H9 (cell line): Measurements from ENCODE around the gene MAP1LC3C. TPM values are rescaled to one million over a fixed set of nuclear protein-coding genes. Genes with fewer than 3 reads are reported as not detected.
A peak's percentile ranks its signal among the peaks of the same experiment; 100 is the strongest.

Source experiments
- DNase-seq: peaks from one replicate; pipeline ENCODE4 v3.0.0-alpha.2; 2017
- H2AFZ ChIP-seq: one replicate; pipeline ENCODE4 v1.6.1; 2013; ENCODE audit warnings: mild to moderate bottlenecking, low read length, control low read depth, moderate library complexity
- H2AK5ac ChIP-seq: 2 replicates; pipeline ENCODE4 v1.6.1; 2013; ENCODE audit warnings: low read length, control low read depth, mixed read lengths; ENCODE audit not compliant: insufficient read length
- H2BK120ac ChIP-seq: one replicate; pipeline ENCODE4 v1.6.1; 2013; ENCODE audit warnings: low read depth, mild to moderate bottlenecking, low read length, control low read depth, inconsistent platforms; ENCODE audit not compliant: poor library complexity, severe bottlenecking
- H2BK12ac ChIP-seq: 2 replicates; pipeline ENCODE4 v1.6.1; 2013; ENCODE audit warnings: low read length, control low read depth, mixed read lengths, low read depth; ENCODE audit not compliant: insufficient read length
- H2BK15ac ChIP-seq: 2 replicates; pipeline ENCODE4 v1.6.1; 2013; ENCODE audit warnings: low read depth, low read length, control low read depth
- H2BK20ac ChIP-seq: one replicate; pipeline ENCODE4 v1.6.1; 2013; ENCODE audit warnings: low read depth, mild to moderate bottlenecking, low read length, control low read depth, inconsistent platforms; ENCODE audit not compliant: poor library complexity, severe bottlenecking
- H2BK5ac ChIP-seq: 2 replicates; pipeline ENCODE4 v1.6.1; 2013; ENCODE audit warnings: low read length, control low read depth, mixed read lengths; ENCODE audit not compliant: insufficient read length
- H3K14ac ChIP-seq: 2 replicates; pipeline ENCODE4 v1.6.1; 2013; ENCODE audit warnings: low read length, control low read depth; ENCODE audit not compliant: insufficient read depth
- H3K18ac ChIP-seq: 2 replicates; pipeline ENCODE4 v1.6.1; 2013; ENCODE audit warnings: low read depth, mild to moderate bottlenecking, mixed read lengths, low read length, control low read depth; ENCODE audit not compliant: insufficient read length
- H3K23ac ChIP-seq: 2 replicates; pipeline ENCODE4 v1.6.1; 2013; ENCODE audit warnings: low read length, control low read depth, mixed read lengths, low read depth; ENCODE audit not compliant: insufficient read length
- H3K23me2 ChIP-seq: 2 replicates; pipeline ENCODE4 v1.6.1; 2013; ENCODE audit warnings: low read depth, mild to moderate bottlenecking, mixed read lengths, low read length, control low read depth; ENCODE audit not compliant: insufficient read length, poor library complexity, severe bottlenecking
- H3K27ac ChIP-seq: 2 replicates; pipeline ENCODE4 v1.5.1; 2013; ENCODE audit warnings: low read length, control low read depth, mixed read lengths, low read depth; ENCODE audit not compliant: insufficient read length
- H3K27me3 ChIP-seq: 2 replicates; pipeline ENCODE4 v1.6.1; 2013; ENCODE audit warnings: low read length, control low read depth, inconsistent platforms; ENCODE audit not compliant: insufficient read depth
- H3K4ac ChIP-seq: 2 replicates; pipeline ENCODE4 v1.6.1; 2013; ENCODE audit warnings: low read depth, mild to moderate bottlenecking, control low read depth, inconsistent platforms, low read length, moderate library complexity
- H3K4me1 ChIP-seq: 2 replicates; pipeline ENCODE4 v1.6.1; 2013; ENCODE audit warnings: low read length, control low read depth, inconsistent platforms; ENCODE audit not compliant: insufficient read depth
- H3K4me2 ChIP-seq: 2 replicates; pipeline ENCODE4 v1.6.1; 2013; ENCODE audit warnings: low read length, control low read depth, mixed read lengths; ENCODE audit not compliant: insufficient read length, insufficient read depth
- H3K56ac ChIP-seq: 2 replicates; pipeline ENCODE4 v1.6.1; 2013; ENCODE audit warnings: low read depth, mild to moderate bottlenecking, mixed read lengths, low read length, control low read depth; ENCODE audit not compliant: insufficient read length
- H3K79me1 ChIP-seq: 2 replicates; pipeline ENCODE4 v1.6.1; 2013; ENCODE audit warnings: low read depth, mild to moderate bottlenecking, moderate library complexity, low read length, control low read depth, inconsistent platforms; ENCODE audit not compliant: insufficient read depth, poor library complexity, severe bottlenecking
- H3K79me2 ChIP-seq: 2 replicates; pipeline ENCODE4 v1.6.1; 2013; ENCODE audit warnings: low read length, control low read depth, inconsistent platforms; ENCODE audit not compliant: insufficient read depth
- H3K9ac ChIP-seq: 2 replicates; pipeline ENCODE4 v1.6.1; 2013; ENCODE audit warnings: low read length, control low read depth, mixed read lengths; ENCODE audit not compliant: insufficient read length; ENCODE audit errors: extremely low read depth
- H3K9me3 ChIP-seq: one replicate; pipeline ENCODE4 v1.6.1; 2013; ENCODE audit warnings: low read depth, low read length, inconsistent platforms; ENCODE audit not compliant: control insufficient read depth
- H3T11ph ChIP-seq: one replicate; pipeline ENCODE4 v1.6.1; 2013; ENCODE audit warnings: mild to moderate bottlenecking, low read length, control low read depth, inconsistent platforms
- H4K20me1 ChIP-seq: one replicate; pipeline ENCODE4 v1.6.1; 2013; ENCODE audit not compliant: control insufficient read depth, insufficient read length, insufficient read depth
- H4K5ac ChIP-seq: 2 replicates; pipeline ENCODE4 v1.6.1; 2013; ENCODE audit warnings: low read depth, mild to moderate bottlenecking, mixed read lengths, low read length, control low read depth; ENCODE audit not compliant: insufficient read length
- H4K8ac ChIP-seq: replicated peaks from 2 replicates; pipeline ENCODE4 v1.6.1; 2013; ENCODE audit warnings: low read length, control low read depth, mixed read lengths, low read depth; ENCODE audit not compliant: insufficient read length
- H4K91ac ChIP-seq: 2 replicates; pipeline ENCODE4 v1.6.1; 2013; ENCODE audit warnings: low read depth, mild to moderate bottlenecking, moderate library complexity, mixed read lengths, low read length, control low read depth; ENCODE audit not compliant: insufficient read length
- H3K27ac Mint-ChIP-seq, 3 experiments: 2 replicates in 2 of 3; 3 replicates in 1 of 3; pipeline ENCODE4 v1.8.0; 2020 to 2021; ENCODE audit warnings: mixed read lengths in 3 of 3, mild to moderate bottlenecking in 1 of 3, moderate library complexity in 1 of 3
- H3K27me3 Mint-ChIP-seq: 2 replicates; pipeline ENCODE4 v1.8.0; 2021; ENCODE audit warnings: low read depth, mild to moderate bottlenecking, moderate library complexity, mixed read lengths
- H3K36me3 Mint-ChIP-seq, 3 experiments: 2 replicates in 2 of 3; 3 replicates in 1 of 3; pipeline ENCODE4 v1.8.0; 2020 to 2021; ENCODE audit warnings: low read depth in 3 of 3, mixed read lengths in 3 of 3; ENCODE audit not compliant: insufficient read depth in 1 of 3
- H3K4me1 Mint-ChIP-seq, 2 experiments: 2 replicates each; pipeline ENCODE4 v1.8.0; 2020; ENCODE audit warnings: mixed read lengths in 2 of 2
- H3K4me3 Mint-ChIP-seq, 2 experiments: 2 replicates in 1 of 2; 3 replicates in 1 of 2; pipeline ENCODE4 v1.8.0; 2020 to 2021; ENCODE audit warnings: mild to moderate bottlenecking in 2 of 2, mixed read lengths in 2 of 2, moderate library complexity in 1 of 2
- H3K9me3 Mint-ChIP-seq, 2 experiments: 2 replicates in 1 of 2; 3 replicates in 1 of 2; pipeline ENCODE4 v1.8.0; 2020; ENCODE audit warnings: mild to moderate bottlenecking in 2 of 2, mixed read lengths in 2 of 2, moderate library complexity in 1 of 2
- CTCF ChIP-seq: fragments of 200-600 bp; sonication (generic); conservative IDR thresholded peaks from 3 replicates; pipeline ENCODE4 v1.8.0; 2021; ENCODE audit warnings: antibody characterized with exemption, mild to moderate bottlenecking
- WGBS: extraction: QIAGEN DNeasy Blood & Tissue Kit; methylation state at CpG from one replicate; pipeline ENCODE4 v1.1.7; 2013; ENCODE audit warnings: missing lambda C conversion rate, low lambda C conversion rate, mixed read lengths; ENCODE audit not compliant: insufficient read length; ENCODE audit errors: extremely low coverage; 5-methylcytosine and 5-hydroxymethylcytosine counted together
- total RNA-seq: library from RNA; stranded (reverse); gene quantifications from 2 replicates; pipeline ENCODE4 v1.2.1, GENCODE V29; 2021

The MAP1LC3C gene
- total RNA-seq, 1 experiment from 2014 or later = 3.6 TPM

- H3K9me3 ChIP-seq = no peaks in the 10 kb centered on the region
- H3K27ac ChIP-seq = no peak within 1 kb of the TSS
- H3K4me2 ChIP-seq = no peak within 1 kb of the TSS
- H2BK20ac ChIP-seq = no peak within 1 kb of the TSS
- H3K79me2 ChIP-seq = no peaks in the 10 kb centered on the region
- H3T11ph ChIP-seq = no peak within 1 kb of the TSS
- H3K79me1 ChIP-seq = no peaks in the 10 kb centered on the region
- no peak within 1 kb of the TSS for H3K23ac ChIP-seq
- no peak within 1 kb of the TSS for H3K14ac ChIP-seq
- H3K56ac ChIP-seq = no peak within 1 kb of the TSS
- H3K9me3 Mint-ChIP-seq = no peaks in the 10 kb centered on the region
- H4K8ac ChIP-seq = no peak within 1 kb of the TSS
- H3K4me1 ChIP-seq = no peaks in the 10 kb centered on the region
- WGBS = no CpG with 5 or more reads among the region's 33 CpGs
- DNase-seq = peak; percentile 36
- H2BK12ac ChIP-seq = no peak within 1 kb of the TSS
- H4K91ac ChIP-seq = no peak within 1 kb of the TSS
- no peak within 1 kb of the TSS for H3K9ac ChIP-seq
- no peak within 1 kb of the TSS for H3K27ac Mint-ChIP-seq
- no peak within 1 kb of the TSS for H3K4ac ChIP-seq
- TF ChIP-seq CTCF = no peak
- no peaks in the 10 kb centered on the region for H3K36me3 Mint-ChIP-seq
- no peaks in the 10 kb centered on the region for H3K23me2 ChIP-seq
- no peak within 1 kb of the TSS for H2AFZ ChIP-seq
- H4K5ac ChIP-seq = no peak within 1 kb of the TSS
- no peak within 1 kb of the TSS for H2BK15ac ChIP-seq
- H4K20me1 ChIP-seq = no peaks in the 10 kb centered on the region
- no peak within 1 kb of the TSS for H3K18ac ChIP-seq
- H2AK5ac ChIP-seq = no peak within 1 kb of the TSS
- no peaks in the 10 kb centered on the region for H3K27me3 ChIP-seq
- no peaks in the 10 kb centered on the region for H3K4me1 Mint-ChIP-seq
- H2BK120ac ChIP-seq = no peak within 1 kb of the TSS
- no peak within 1 kb of the TSS for H3K4me3 Mint-ChIP-seq
- no peak within 1 kb of the TSS for H2BK5ac ChIP-seq
- H3K27me3 Mint-ChIP-seq = no peaks in the 10 kb centered on the region
Observed at GRCh38 chr1:241957692-241958494, 41.0 kb downstream of the MAP1LC3C start, which contains the start of gene BECN2. Gene BECN2, plus strand, starts transcription at chr1:241957767. Its CDS starts 0 bp downstream, at chr1:241957767.
